ENCODE measurements around the gene RPS6KL1. TPM values are rescaled to one million over a fixed set of nuclear protein-coding genes. Genes with fewer than 3 reads are reported as not detected.
"Not testable (repeated sequence)": the region's sequence is repeated elsewhere in the genome, so short reads cannot be mapped to it uniquely, and the experiment has no call there.

Gene RPS6KL1
- total and polyA plus RNA-seq, 5 donors = 10.5 to 20.7 (median 17.2) TPM

DNA sequence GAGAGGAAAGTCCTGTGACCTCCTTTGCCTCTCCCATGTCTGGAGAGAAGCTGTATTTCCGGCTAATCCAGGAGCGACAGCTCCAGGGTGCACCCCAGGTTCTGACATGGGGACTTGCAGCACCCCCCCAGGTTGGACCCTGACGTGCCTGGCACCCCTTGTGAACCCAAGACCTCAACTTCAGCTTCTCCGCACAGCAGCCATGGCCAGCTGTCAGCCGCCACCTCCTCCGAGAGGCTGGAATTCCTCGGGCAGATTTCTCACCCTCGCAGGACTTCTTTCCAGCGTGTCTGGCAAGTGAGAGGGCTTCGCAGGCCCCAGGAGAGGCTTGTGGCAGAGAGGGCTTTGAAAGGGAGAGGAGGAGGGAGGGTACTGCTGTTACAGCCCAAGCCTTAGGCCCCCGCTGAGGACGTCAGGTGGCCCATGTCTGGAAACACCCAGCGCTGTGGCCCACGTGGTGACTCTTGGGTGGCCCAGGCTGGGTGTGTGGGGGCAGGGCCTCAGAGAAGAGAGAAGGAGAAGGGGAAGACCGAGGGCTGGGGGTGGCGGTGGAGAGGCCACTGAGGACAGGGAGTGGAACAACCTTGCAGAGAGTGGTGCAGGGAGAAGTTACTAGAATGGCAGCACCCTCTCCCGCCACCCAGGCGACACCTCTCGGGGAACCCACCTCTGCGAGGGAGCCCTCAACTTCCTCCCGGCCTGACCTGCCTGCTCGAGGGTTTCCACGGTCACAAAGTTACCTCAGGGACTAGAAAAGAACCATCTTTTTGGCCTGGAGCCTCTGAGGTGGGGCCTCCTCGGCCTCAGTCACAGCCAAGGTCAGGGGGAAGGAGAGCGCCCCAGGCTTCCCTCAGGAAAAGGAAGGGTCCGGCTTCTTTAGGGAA lies 11.7 kb upstream of the RPS6KL1 start:
- peak; percentile 61 to 87 (median 85) for DNase-seq
- Histone ChIP-seq H3K9me3 (ENCODE audit: control insufficient read depth, low read length) (no peaks in the 10 kb centered on the region), H3K27ac (ENCODE audit: low read length) (no peak overlapping the region), H3K27me3 (ENCODE audit: control insufficient read depth, insufficient read depth) (no peaks in the 10 kb centered on the region), H3K4me1 (ENCODE audit: control insufficient read depth, insufficient read depth, low read length) (peaks cover 20% of the 10 kb centered on the region), H3K4me3 (ENCODE audit: low read length) (no peak overlapping the region)
- 50% methylated on average over 26 of the region's 26 CpGs for WGBS
- peak; percentile 50 to 63 for ATAC-seq
- intact Hi-C loops (cut with DNase I) = no loop called here

DNA sequence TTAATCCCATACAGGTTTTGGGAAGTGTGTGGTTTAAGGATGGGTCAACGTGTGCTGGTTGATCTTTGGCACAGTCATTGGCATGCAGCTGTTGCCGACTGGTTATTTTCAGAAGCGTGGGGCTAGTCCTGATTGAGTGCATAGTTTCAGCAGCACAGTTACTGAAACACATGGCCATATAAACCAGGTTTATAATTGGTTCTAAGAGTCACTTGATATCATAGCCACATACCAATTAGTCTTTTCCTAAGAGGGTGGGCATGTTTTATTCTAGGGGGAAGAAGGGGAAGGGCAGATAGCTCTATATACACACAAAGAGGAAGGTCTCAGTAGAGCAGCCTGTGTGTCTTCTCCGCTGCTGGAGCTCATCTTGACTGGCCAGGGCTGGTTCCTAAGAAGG lies 11.0 kb upstream of the RPS6KL1 start:
- WGBS = 44% methylated on average over 4 of the region's 4 CpGs
- DNase-seq (no peak), ATAC-seq (peak in 1 of 2 donors; percentile 45)
- H3K9me3 ChIP-seq (ENCODE audit: control insufficient read depth, low read length) = no peaks in the 10 kb centered on the region
- intact Hi-C loops (cut with DNase I) = no loop called here
- H3K27ac ChIP-seq (ENCODE audit: low read length) = no peak overlapping the region
- peaks cover 15% of the 10 kb centered on the region for H3K4me1 ChIP-seq (ENCODE audit: control insufficient read depth, insufficient read depth, low read length)
- H3K27me3 ChIP-seq (ENCODE audit: control insufficient read depth, insufficient read depth) = no peaks in the 10 kb centered on the region
- H3K4me3 ChIP-seq (ENCODE audit: low read length) = no peak overlapping the region

DNA sequence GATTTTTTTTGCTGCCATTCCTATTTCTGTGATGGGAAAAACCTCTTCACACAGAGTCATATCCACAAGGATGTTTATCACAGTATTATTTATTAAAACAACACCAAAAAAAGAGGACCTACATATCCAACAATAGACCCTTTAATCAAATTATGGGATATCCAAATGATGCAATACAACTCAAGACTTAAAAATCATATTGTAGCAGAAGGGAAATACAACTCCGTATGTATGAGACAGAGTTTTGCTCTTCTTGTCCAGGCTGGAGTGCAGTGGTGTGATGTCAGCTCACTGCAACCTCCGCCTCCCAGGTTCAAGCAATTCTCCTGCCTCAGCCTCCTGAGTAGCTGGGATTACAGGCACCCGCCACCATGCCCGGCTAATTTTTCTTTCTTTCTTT lies 9.9 kb upstream of the RPS6KL1 start:
- ATAC-seq; intact Hi-C loops (cut with DNase I); H3K4me3 ChIP-seq (ENCODE audit: low read length); DNase-seq; H3K27me3 ChIP-seq (ENCODE audit: control insufficient read depth, insufficient read depth); H3K9me3 ChIP-seq (ENCODE audit: control insufficient read depth, low read length); H3K27ac ChIP-seq (ENCODE audit: low read length): not testable (repeated sequence)
- WGBS = 69% methylated on average over 4 of the region's 4 CpGs
- peaks cover 13% of the 10 kb centered on the region for H3K4me1 ChIP-seq (ENCODE audit: control insufficient read depth, insufficient read depth, low read length)

DNA sequence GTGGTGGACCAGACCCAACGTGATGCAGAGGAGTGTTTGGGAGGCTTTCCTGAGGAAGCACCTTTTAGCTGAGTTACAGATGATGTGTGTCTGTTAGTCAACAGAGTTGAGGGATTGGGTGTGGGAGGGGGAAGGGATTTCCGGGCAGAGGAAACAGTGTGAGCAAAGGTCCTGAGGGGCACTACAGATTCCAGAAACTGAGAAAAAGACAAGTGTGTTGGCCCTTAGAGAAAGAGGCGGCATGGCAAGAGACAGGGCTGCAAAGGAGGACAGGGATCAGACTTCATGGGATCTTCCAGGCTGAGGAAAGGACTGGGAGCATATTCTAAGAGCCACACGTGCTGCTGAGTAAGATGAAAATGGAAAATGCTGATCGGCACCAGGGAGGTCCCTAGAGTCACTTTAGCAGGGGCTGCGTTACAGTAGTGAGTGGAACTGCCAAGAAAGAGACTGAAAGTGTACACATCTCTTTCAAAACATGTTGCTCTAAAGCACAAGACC lies 9.4 kb upstream of the RPS6KL1 start:
- no peak overlapping the region for H3K27ac ChIP-seq (ENCODE audit: low read length)
- H3K4me1 ChIP-seq (ENCODE audit: control insufficient read depth, insufficient read depth, low read length) = peaks cover 13% of the 10 kb centered on the region
- H3K27me3 ChIP-seq (ENCODE audit: control insufficient read depth, insufficient read depth) = no peaks in the 10 kb centered on the region
- ATAC-seq (peak; percentile 71 to 77), DNase-seq (peak in 2 of 3 donors; percentile 45 to 46)
- intact Hi-C loops (cut with DNase I) = no loop called here
- H3K4me3 ChIP-seq (ENCODE audit: low read length) = no peak overlapping the region
- WGBS = 19% methylated on average over 6 of the region's 6 CpGs
- no peaks in the 10 kb centered on the region for H3K9me3 ChIP-seq (ENCODE audit: control insufficient read depth, low read length)

DNA sequence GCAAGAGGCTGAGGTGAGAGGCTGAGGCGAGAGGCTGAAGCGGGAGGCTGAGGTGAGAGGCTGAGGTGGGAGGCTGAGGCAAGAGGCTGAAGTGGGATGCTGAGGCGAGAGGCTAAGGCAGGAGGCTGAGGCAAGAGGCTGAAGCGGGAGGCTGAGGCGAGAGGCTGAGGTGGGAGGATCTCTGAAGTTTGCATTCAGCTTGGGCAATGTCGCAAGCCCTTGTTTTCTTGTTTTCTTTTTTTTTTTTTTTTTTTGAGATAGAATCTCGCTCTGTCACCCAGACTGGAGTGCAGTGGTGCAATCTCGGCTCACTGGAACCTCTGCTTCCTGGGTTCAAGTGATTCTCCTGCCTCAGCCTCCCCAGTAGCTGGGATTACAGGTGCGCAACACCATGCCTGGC lies 8.7 kb upstream of the RPS6KL1 start:
- ATAC-seq; intact Hi-C loops (cut with DNase I); H3K27ac ChIP-seq (ENCODE audit: low read length); H3K27me3 ChIP-seq (ENCODE audit: control insufficient read depth, insufficient read depth); H3K9me3 ChIP-seq (ENCODE audit: control insufficient read depth, low read length); DNase-seq; H3K4me3 ChIP-seq (ENCODE audit: low read length): not testable (repeated sequence)
- WGBS = 87% methylated on average over 9 of the region's 9 CpGs
- H3K4me1 ChIP-seq (ENCODE audit: control insufficient read depth, insufficient read depth, low read length) = peaks cover 13% of the 10 kb centered on the region

DNA sequence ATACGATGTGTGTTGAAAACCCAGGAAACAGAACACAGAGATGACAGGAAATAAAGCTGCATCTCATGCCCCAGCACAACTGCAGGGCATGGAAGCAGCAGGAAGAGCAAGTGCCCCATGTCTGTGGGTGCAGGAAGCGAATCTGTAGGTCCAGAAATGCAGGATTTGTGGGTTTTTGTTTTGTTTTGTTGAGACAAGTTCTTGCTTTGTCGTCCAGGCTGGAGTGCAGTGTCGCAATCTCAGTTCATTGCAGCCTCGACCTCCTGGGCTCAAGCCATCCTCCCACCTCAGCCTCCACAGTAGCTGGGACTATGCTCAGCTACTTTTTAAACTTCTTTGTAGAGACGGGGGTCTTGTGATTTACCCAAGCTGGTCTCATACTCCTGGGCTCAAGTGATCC lies 6.2 kb upstream of the RPS6KL1 start:
- WGBS = 76% methylated on average over 6 of the region's 6 CpGs
- no peak overlapping the region for H3K4me3 ChIP-seq (ENCODE audit: low read length)
- no peaks in the 10 kb centered on the region for H3K27me3 ChIP-seq (ENCODE audit: control insufficient read depth, insufficient read depth)
- ATAC-seq (no peak), DNase-seq (no peak)
- peaks cover 4% of the 10 kb centered on the region for H3K4me1 ChIP-seq (ENCODE audit: control insufficient read depth, insufficient read depth, low read length)
- H3K9me3 ChIP-seq (ENCODE audit: control insufficient read depth, low read length) = no peaks in the 10 kb centered on the region
- intact Hi-C loops (cut with DNase I) = no loop called here
- no peak overlapping the region for H3K27ac ChIP-seq (ENCODE audit: low read length)

DNA sequence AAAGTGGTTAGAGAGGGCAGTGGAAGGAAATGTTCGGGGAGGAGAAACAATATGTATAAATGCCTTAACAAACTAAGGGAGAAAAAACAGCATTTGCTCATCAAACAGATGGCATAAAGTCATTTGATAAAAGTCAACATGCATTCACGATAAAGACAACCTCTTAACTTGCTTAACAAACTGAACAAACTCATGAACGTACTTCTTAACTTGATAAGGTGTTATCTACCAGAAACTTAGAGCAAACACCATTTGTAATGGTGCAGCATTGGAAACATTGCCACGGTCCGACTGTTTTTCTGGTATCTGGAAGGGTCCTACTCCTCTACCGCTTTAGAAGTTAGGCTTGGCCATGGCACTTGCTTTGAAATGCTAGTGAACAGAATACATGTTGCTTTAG lies 4.2 kb upstream of the RPS6KL1 start:
- WGBS = 80% methylated on average over 6 of the region's 6 CpGs
- DNase-seq = no peak
- ATAC-seq = no peak
- Histone ChIP-seq H3K27ac (ENCODE audit: low read length) (no peak overlapping the region), H3K9me3 (ENCODE audit: control insufficient read depth, low read length) (no peaks in the 10 kb centered on the region), H3K4me3 (ENCODE audit: low read length) (no peak overlapping the region), H3K4me1 (ENCODE audit: control insufficient read depth, insufficient read depth, low read length) (peaks cover under 1% of the 10 kb centered on the region), H3K27me3 (ENCODE audit: control insufficient read depth, insufficient read depth) (no peaks in the 10 kb centered on the region)
- intact Hi-C loops (cut with DNase I) = no loop called here

DNA sequence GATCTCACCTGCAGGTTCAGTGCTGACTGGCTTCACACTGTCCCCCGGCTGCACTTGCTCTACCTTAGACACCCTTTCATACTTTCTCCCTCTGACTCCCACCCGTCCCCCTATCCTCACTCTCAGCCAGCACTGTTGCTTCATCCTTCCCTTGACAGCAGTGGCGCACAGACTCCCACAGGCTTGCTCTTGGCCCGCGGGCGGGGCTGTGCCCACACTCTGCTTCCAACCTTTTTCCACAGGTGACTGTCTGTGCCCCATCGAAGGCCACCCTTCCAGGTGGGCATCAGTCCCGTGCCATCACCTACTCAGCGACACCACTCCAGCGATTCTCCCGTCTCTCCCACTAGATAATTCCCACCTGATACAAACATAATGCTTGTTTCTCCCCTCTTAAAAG lies 1.0 kb upstream of the RPS6KL1 start:
- intact Hi-C loops (cut with DNase I) = no loop called here
- ATAC-seq (no peak), DNase-seq (peak in 1 of 3 donors; percentile 42)
- no peaks in the 10 kb centered on the region for H3K9me3 ChIP-seq (ENCODE audit: control insufficient read depth, low read length)
- no peak overlapping the region for H3K27ac ChIP-seq (ENCODE audit: low read length)
- H3K27me3 ChIP-seq (ENCODE audit: control insufficient read depth, insufficient read depth) = no peaks in the 10 kb centered on the region
- 86% methylated on average over 11 of the region's 11 CpGs for WGBS
- no peaks in the 10 kb centered on the region for H3K4me1 ChIP-seq (ENCODE audit: control insufficient read depth, insufficient read depth, low read length)
- H3K4me3 ChIP-seq (ENCODE audit: low read length) = no peak overlapping the region

DNA sequence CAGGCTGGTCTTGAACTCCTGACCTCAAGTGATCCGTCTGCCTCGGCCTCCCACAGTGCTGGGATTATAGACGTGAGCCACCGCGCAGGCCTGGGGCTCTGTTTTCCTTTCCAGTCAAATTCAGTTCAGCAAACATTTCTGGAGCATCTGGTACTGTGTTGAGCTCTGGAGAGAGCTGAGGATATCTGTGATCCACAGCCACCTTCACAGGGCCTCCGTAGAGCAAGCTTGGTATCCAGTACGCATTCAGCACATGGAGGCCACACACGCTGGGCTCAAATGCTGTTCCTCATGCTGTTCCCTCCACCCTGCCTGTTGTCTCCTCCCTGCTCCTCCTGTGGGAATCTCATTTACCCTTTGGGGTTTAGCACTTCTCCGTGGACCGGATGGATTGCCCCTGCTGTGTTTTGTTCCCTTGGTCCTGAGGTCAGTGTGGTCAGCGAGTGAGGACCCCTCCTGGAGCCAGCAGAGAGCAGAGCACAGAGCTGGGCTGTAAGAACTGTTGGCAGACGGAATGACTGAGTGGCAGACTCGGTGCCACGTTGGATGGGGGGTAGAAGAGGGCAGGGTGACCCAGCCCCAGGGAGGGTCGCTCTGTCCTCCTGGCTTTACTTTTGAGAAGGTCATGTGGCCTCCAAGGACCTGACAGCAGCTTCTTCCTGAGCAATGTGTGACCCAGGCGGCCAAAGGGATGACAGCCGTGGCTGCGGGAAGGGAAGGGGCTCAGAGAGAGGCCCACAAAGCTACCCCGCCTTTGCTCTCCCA lies 891 bp downstream of the RPS6KL1 start:
- intact Hi-C loops (cut with DNase I) = no loop called here
- Histone ChIP-seq H3K27ac (ENCODE audit: low read length) (no peak overlapping the region), H3K27me3 (ENCODE audit: control insufficient read depth, insufficient read depth) (no peaks in the 10 kb centered on the region), H3K4me1 (ENCODE audit: control insufficient read depth, insufficient read depth, low read length) (peaks cover 6% of the 10 kb centered on the region), H3K4me3 (ENCODE audit: low read length) (peak overlapping the region; percentile 49), H3K9me3 (ENCODE audit: control insufficient read depth, low read length) (no peaks in the 10 kb centered on the region)
- WGBS = 80% methylated on average over 19 of the region's 19 CpGs
- no peak for ATAC-seq
- no peak for DNase-seq

DNA sequence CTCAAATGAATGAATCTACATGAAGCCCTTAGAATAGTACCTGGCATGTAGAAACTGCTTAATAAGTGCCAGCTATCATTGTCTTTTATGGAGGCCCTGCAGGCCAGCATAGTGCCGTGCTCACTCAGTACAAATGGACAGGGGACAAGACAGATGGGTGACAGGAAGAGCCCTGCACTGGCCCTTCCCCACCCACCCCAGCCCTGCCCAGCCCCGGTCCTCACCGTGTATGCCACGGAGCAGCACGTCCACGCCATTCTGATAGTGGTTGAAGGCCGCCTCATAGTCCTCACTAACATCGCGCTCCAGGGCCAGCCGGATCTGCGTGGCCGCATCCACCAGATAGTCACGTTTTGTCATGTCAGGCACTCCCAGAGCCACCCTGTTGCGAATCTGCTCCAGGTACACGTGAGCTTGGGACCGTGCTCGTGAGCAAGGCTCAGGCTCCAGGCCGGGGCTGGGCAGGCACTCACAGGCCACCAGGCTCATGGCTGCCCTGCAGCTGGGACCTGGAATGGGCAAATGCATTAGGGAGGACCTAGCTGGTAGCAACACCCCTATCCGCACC lies 1.9 kb downstream of the RPS6KL1 start:
- no peak overlapping the region for H3K4me3 ChIP-seq (ENCODE audit: low read length)
- ATAC-seq (no peak), DNase-seq (no peak)
- intact Hi-C loops (cut with DNase I) = no loop called here
- 94% methylated on average over 19 of the region's 19 CpGs for whole genome bisulfite sequencing
- no peak overlapping the region for H3K27ac ChIP-seq (ENCODE audit: low read length)
- H3K9me3 ChIP-seq (ENCODE audit: control insufficient read depth, low read length) = no peaks in the 10 kb centered on the region
- H3K27me3 ChIP-seq (ENCODE audit: control insufficient read depth, insufficient read depth) = no peaks in the 10 kb centered on the region
- peaks cover 10% of the 10 kb centered on the region for H3K4me1 ChIP-seq (ENCODE audit: control insufficient read depth, insufficient read depth, low read length)

DNA sequence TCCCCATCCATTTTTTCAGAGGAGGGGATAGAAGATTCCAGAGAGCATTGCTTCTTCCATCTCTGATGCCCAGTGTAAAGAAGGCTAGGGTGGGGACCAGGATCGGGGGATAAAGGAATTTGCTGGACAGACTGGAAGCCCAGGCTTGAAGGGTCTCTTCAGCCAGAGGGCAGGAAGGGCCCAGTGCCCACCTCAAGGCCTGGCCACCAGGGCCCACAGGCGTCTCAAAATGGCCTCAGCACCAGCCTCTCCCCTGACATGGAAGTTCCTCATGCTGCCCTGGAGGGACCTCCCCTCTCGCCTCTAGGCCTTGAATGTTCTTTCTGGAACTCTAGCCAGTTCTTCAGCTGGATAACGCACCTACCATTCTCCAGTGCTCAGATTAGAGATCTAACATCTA lies 2.8 kb downstream of the RPS6KL1 start:
- Histone ChIP-seq H3K27ac (ENCODE audit: low read length) (no peak overlapping the region), H3K9me3 (ENCODE audit: control insufficient read depth, low read length) (no peaks in the 10 kb centered on the region), H3K4me3 (ENCODE audit: low read length) (no peak overlapping the region), H3K27me3 (ENCODE audit: control insufficient read depth, insufficient read depth) (no peaks in the 10 kb centered on the region), H3K4me1 (ENCODE audit: control insufficient read depth, insufficient read depth, low read length) (peaks cover 14% of the 10 kb centered on the region)
- intact Hi-C loops (cut with DNase I) = no loop called here
- ATAC-seq (no peak), DNase-seq (peak in 1 of 3 donors; percentile 46)
- 90% methylated on average over 4 of the region's 4 CpGs for WGBS
